ENCODE data around the gene TAP1.
"Not testable (repeated sequence)": the region's sequence is repeated elsewhere in the genome, so short reads cannot be mapped to it uniquely, and the experiment has no call there.

Gene TAP1

GRCh38 chr6:32805404-32805803, 48.1 kb downstream of the TAP1 start:
- DNase-seq (ENCODE audit: low read depth in 1 of 2, low spot score in 1 of 2), result not testable (repeated sequence)

- DNase-seq (ENCODE audit: low read depth in 1 of 2, low spot score in 1 of 2), result no peak
Measured at GRCh38 chr6:32803416-32803815, 50.1 kb downstream of the TAP1 start.

GRCh38 chr6:32799740-32800139, 53.8 kb downstream of the TAP1 start:
- DNase-seq (ENCODE audit: low read depth in 1 of 2, low spot score in 1 of 2), result no peak

GRCh38 chr6:32799168-32799567, 54.3 kb downstream of the TAP1 start:
- DNase-seq (ENCODE audit: low read depth in 1 of 2, low spot score in 1 of 2), result no peak

- peak; percentile 67 to 73 for DNase-seq (ENCODE audit: low read depth in 1 of 2, low spot score in 1 of 2)
Measured at GRCh38 chr6:32796848-32797776, 56.4 kb downstream of the TAP1 start.

Data from activated CD4-positive, alpha-beta T cell treated with anti-CD3 and anti-CD28 coated beads, Interleukin-2, amount 50 U/mL, for 24 hours (primary cell).